ENCODE measurements around the gene TMEM131.
"Not testable (repeated sequence)": the region's sequence is repeated elsewhere in the genome, so short reads cannot be mapped to it uniquely, and the experiment has no call there.

Gene TMEM131

DNA sequence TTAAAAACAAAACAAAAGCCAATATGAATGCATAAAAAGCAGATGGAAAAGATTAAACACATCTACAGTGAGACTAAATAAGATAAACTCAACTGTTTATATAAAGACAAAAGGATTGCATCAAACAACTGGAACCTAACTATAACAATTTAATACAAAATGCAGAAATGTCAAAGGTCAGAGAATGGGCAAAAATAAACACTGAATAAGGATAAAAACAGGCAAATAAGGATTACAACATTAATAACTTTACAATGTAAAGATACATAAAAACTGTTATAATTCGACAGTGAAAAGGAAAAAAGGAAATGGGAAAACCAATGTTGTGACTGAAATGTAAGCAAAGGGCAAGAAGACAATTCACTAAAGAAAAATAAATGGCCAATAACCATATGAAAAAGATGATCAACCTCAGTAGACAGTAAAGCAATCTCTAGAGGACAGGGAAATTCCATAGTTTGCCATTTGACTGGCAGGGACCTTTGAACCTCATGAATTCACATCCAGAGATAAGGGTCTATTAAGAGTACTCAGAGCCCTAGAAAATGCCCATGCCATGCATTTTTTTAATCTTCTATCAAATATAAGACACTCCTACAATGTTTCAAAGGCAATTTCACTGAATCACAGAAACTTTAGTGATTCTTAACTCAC lies 83.7 kb downstream of the TMEM131 start:
- H3K27me3 Mint-ChIP-seq, result no peaks in the 10 kb centered on the region
- DNase-seq (ENCODE audit: low spot score in 2 of 2) (no peak), ATAC-seq (ENCODE audit: low read depth) (no peak)
- peaks cover 59% of the 10 kb centered on the region for H3K4me1 Mint-ChIP-seq
- no peak overlapping the region for H3K4me3 Mint-ChIP-seq
- no peaks in the 10 kb centered on the region for H3K9me3 Mint-ChIP-seq
- H3K27ac Mint-ChIP-seq, result no peak overlapping the region
- H3K36me3 Mint-ChIP-seq, result peaks cover 9% of the 10 kb centered on the region

DNA sequence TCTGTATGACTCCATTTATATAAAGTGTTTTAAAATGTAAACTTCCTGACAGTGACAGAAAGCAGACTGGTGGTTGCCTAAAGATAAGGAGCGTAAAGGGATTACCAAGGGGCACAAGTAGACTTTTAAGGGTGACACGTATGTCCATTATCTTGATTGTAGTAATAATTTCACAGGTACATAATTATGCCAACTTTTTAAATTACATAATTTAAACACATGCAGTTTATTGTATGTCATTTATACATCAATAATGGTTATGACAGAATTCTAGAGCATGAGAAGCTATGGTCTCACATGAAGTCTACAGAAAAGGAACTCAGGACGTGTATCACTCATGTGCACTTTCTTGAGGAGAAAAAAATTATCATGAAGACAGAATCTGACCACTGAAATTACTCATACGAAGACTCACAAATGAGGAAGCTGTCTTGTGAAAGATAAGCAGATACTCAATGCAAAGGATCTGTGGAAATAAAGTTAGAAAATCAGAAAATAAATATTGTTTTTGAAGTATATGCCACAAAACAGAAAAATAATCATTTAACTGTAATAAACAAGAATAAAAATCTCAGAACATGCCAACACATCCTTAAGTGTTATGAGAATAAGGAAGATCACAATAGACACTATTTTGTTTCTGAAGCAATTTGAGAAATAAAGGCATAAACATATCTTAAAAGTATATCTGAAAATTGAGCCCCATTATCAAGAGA lies 84.4 kb downstream of the TMEM131 start:
- ATAC-seq (ENCODE audit: low read depth) (peak; percentile 90), DNase-seq (ENCODE audit: low spot score in 2 of 2) (peak in 1 of 2 donors; percentile 33)
- H3K9me3 Mint-ChIP-seq, result no peaks in the 10 kb centered on the region
- no peak overlapping the region for H3K4me3 Mint-ChIP-seq
- no peaks in the 10 kb centered on the region for H3K27me3 Mint-ChIP-seq
- peaks cover 12% of the 10 kb centered on the region for H3K36me3 Mint-ChIP-seq
- H3K27ac Mint-ChIP-seq, result peak overlapping the region; percentile 75
- H3K4me1 Mint-ChIP-seq, result peaks cover 64% of the 10 kb centered on the region

GRCh38 chr2:97910403-97911205 lies 85.1 kb downstream of the TMEM131 start:
- H3K27ac Mint-ChIP-seq, result peak overlapping the region; percentile 75

GRCh38 chr2:97908208-97908676 lies 87.5 kb downstream of the TMEM131 start:
- Mint-ChIP-seq H3K4me1 (peaks cover 54% of the 10 kb centered on the region), H3K27ac (peak overlapping the region; percentile 76)

More at GRCh38 chr2:97910403-97911205, 85.1 kb downstream of the TMEM131 start:
- H3K4me1 Mint-ChIP-seq, result peaks cover 65% of the 10 kb centered on the region
- H3K9me3 Mint-ChIP-seq, result no peaks in the 10 kb centered on the region
- ATAC-seq (ENCODE audit: low read depth) (no peak), DNase-seq (ENCODE audit: low spot score in 2 of 2) (no peak)
- peak overlapping the region; percentile 24 for H3K4me3 Mint-ChIP-seq
- H3K36me3 Mint-ChIP-seq, result peaks cover 16% of the 10 kb centered on the region
- no peaks in the 10 kb centered on the region for H3K27me3 Mint-ChIP-seq

DNA sequence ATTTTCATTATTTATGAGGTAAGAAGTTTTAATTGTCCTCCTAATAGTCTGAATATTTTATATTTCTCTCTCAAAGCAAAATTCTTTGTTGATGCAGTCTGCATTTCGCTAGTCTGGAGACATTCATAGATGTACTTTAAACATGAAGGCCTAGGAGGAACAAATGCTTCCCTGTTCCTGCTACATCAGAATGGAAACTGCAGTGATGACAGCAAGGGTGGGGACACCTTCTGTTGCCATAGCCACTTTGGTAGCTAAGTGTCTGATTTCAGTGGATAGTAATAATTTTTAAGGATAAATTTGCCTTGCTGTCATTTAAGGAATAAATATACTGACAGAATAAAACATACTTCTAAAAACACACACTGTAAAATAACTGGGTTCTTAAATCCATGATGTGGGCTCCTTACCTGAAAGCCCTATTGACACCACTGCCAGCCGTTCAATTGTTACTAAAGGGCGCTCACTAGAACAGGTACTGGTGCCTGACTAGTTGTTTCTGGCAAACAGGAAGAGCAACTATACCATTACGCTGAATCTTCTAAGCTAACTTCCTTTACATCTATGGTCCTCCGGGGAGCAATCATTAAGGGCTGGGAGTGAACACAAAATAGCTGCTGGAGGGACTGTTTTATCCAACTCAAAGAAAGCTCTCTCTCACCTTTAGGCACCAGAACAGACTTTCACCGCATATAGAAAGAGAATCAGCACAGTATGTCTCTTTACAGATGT lies 88.2 kb downstream of the TMEM131 start:
- Mint-ChIP-seq H3K36me3 (peaks cover 18% of the 10 kb centered on the region), H3K27ac (peak overlapping the region; percentile 76), H3K9me3 (no peaks in the 10 kb centered on the region), H3K27me3 (no peaks in the 10 kb centered on the region), H3K4me1 (peaks cover 50% of the 10 kb centered on the region), H3K4me3 (peak overlapping the region; percentile 49)
- DNase-seq (ENCODE audit: low spot score in 2 of 2) (no peak), ATAC-seq (ENCODE audit: low read depth) (peak; percentile 58)

More at GRCh38 chr2:97908208-97908676, 87.5 kb downstream of the TMEM131 start:
- DNase-seq (ENCODE audit: low spot score in 2 of 2) (no peak), ATAC-seq (ENCODE audit: low read depth) (peak; percentile 44)
- H3K27me3 Mint-ChIP-seq, result no peaks in the 10 kb centered on the region
- H3K36me3 Mint-ChIP-seq, result peaks cover 16% of the 10 kb centered on the region
- peak overlapping the region; percentile 49 for H3K4me3 Mint-ChIP-seq
- no peaks in the 10 kb centered on the region for H3K9me3 Mint-ChIP-seq

DNA sequence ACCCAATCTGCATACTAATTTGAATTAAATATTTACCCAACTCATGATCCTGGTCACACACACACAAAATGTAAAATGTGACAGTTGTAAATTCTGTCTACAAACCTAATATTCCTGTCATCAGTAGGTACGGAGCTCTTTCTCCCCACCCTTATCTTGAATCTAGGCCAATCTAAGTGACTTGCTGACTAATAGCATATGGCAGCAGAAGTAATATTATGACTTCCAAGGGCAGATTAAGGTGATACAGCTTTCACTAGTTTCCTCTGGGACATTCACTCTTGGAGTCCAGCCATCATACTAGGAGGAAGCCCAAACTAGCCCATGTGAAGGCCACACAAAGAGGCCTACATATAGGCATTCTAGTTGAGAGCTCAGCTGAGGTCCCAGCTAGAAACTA lies 89.4 kb downstream of the TMEM131 start:
- H3K4me1 Mint-ChIP-seq, result peaks cover 42% of the 10 kb centered on the region

DNA sequence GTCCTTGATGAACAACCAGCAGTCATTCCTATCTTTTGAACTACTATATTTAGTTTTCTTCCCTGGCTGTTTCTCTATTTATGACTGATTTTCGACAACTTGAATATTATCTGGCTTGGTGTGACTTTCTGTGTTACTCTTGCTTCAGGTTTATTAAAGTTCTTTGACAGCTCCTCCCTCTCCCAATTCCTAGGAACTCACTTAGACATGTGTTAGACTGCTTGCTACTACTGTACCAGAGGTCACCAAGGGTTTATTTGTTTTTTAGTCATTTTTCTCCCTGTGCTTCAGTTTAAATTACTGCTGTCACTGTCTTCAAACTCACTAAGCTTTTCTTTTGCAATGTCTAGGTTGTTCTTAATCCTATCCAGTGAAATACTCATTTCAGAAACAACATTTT lies 90.5 kb downstream of the TMEM131 start:
- ATAC-seq (ENCODE audit: low read depth) (no peak), DNase-seq (ENCODE audit: low spot score in 2 of 2) (no peak)
- Mint-ChIP-seq H3K4me1 (peaks cover 37% of the 10 kb centered on the region), H3K4me3 (no peak overlapping the region), H3K27me3 (no peaks in the 10 kb centered on the region), H3K27ac (no peak overlapping the region), H3K9me3 (no peaks in the 10 kb centered on the region), H3K36me3 (peaks cover 25% of the 10 kb centered on the region)

More for the DNA sequence above, 89.4 kb downstream of the TMEM131 start:
- no peak overlapping the region for H3K27ac Mint-ChIP-seq
- no peaks in the 10 kb centered on the region for H3K9me3 Mint-ChIP-seq
- ATAC-seq (ENCODE audit: low read depth), result no peak
- peaks cover 22% of the 10 kb centered on the region for H3K36me3 Mint-ChIP-seq
- H3K4me3 Mint-ChIP-seq, result no peak overlapping the region
- DNase-seq (ENCODE audit: low spot score in 2 of 2), result no peak
- H3K27me3 Mint-ChIP-seq, result no peaks in the 10 kb centered on the region

- H3K4me1 Mint-ChIP-seq, result peaks cover 22% of the 10 kb centered on the region
- H3K4me3 Mint-ChIP-seq, result no peak overlapping the region
- H3K36me3 Mint-ChIP-seq, result peaks cover 26% of the 10 kb centered on the region
- H3K27ac Mint-ChIP-seq, result no peak overlapping the region
- H3K27me3 Mint-ChIP-seq, result no peaks in the 10 kb centered on the region
- ATAC-seq (ENCODE audit: low read depth) (no peak), DNase-seq (ENCODE audit: low spot score in 2 of 2) (no peak)
- no peaks in the 10 kb centered on the region for H3K9me3 Mint-ChIP-seq
Observed at GRCh38 chr2:97901862-97902261, 93.9 kb downstream of the TMEM131 start.

- Mint-ChIP-seq H3K27me3 (no peaks in the 10 kb centered on the region), H3K27ac (no peak overlapping the region), H3K9me3 (peaks cover under 1% of the 10 kb centered on the region), H3K4me3 (no peak overlapping the region), H3K36me3 (peaks cover 30% of the 10 kb centered on the region), H3K4me1 (peaks cover 19% of the 10 kb centered on the region)
- no peak for DNase-seq (ENCODE audit: low spot score in 2 of 2)
- no peak for ATAC-seq (ENCODE audit: low read depth)
Observed at GRCh38 chr2:97900806-97901205, 94.9 kb downstream of the TMEM131 start.

DNA sequence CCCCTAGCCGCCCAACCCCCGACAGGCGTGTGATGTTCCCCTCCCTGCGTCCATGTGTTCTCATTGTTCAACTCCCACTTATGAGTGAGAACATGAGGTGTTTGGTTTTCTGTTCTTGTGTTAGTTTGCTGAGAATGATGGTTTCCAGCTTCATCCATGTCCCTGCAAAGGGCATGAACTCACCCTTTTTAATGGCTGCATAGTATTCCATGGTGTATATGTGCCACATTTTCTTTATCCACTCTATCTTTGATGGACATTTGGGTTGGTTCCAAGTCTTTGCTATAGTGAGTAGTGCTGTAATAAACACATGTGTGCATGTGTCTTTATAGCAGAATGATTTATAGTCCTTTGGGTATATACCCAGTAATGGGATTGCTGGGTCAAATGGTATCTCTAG lies 102.7 kb downstream of the TMEM131 start:
- not testable (repeated sequence) for ATAC-seq (ENCODE audit: low read depth); DNase-seq (ENCODE audit: low spot score in 2 of 2); H3K9me3 Mint-ChIP-seq; H3K4me3 Mint-ChIP-seq; H3K4me1 Mint-ChIP-seq; H3K27me3 Mint-ChIP-seq; H3K27ac Mint-ChIP-seq
- H3K36me3 Mint-ChIP-seq, result peaks cover 29% of the 10 kb centered on the region

- Mint-ChIP-seq H3K4me3 (no peak overlapping the region), H3K27ac (peak overlapping the region; percentile 8), H3K4me1 (peaks cover 5% of the 10 kb centered on the region), H3K27me3 (no peaks in the 10 kb centered on the region), H3K9me3 (peaks cover 3% of the 10 kb centered on the region), H3K36me3 (peaks cover 39% of the 10 kb centered on the region)
- ATAC-seq (ENCODE audit: low read depth) (no peak), DNase-seq (ENCODE audit: low spot score in 2 of 2) (no peak)
Observed at GRCh38 chr2:97891611-97892010, 104.1 kb downstream of the TMEM131 start.

- Mint-ChIP-seq H3K9me3 (peaks cover 6% of the 10 kb centered on the region), H3K4me1 (peaks cover 5% of the 10 kb centered on the region), H3K36me3 (peaks cover 49% of the 10 kb centered on the region)
Observed at GRCh38 chr2:97889156-97889555, 106.6 kb downstream of the TMEM131 start.

DNA sequence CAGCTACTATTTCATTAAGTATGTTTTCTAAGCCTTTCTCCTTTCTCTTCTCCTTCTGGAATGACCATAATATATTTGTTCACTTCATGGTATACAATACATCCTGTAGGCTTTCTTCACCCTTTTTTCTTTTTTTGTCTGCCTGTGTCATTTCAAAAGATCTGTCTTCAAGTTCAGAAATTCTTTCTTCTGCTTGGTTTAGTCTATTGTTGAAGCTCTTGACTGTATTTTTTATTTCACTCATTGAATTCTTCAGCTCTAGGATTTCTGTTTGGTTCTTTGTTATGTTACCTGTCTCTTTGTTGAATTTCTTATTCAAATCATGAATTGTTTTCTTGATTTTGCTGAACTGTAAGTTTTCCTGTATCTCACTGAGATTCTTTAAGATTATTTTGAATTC lies 109.9 kb downstream of the TMEM131 start:
- Mint-ChIP-seq H3K4me3 (no peak overlapping the region), H3K9me3 (peaks cover 6% of the 10 kb centered on the region), H3K4me1 (peaks cover 5% of the 10 kb centered on the region), H3K27ac (no peak overlapping the region), H3K27me3 (no peaks in the 10 kb centered on the region), H3K36me3 (peaks cover 49% of the 10 kb centered on the region)
- ATAC-seq (ENCODE audit: low read depth) (no peak), DNase-seq (ENCODE audit: low spot score in 2 of 2) (no peak)

More at GRCh38 chr2:97889156-97889555, 106.6 kb downstream of the TMEM131 start:
- Mint-ChIP-seq H3K4me3 (no peak overlapping the region), H3K27me3 (no peaks in the 10 kb centered on the region), H3K27ac (peak overlapping the region; percentile 77)
- DNase-seq (ENCODE audit: low spot score in 2 of 2), result no peak
- no peak for ATAC-seq (ENCODE audit: low read depth)
